PC-9 (cell line): ENCODE data around the gene INPP5F.

Source experiments
- EZH2 ChIP-seq: fragments of 200-600 bp; sonication (generic); IDR thresholded peaks from 2 replicates; pipeline ENCODE4 v1.8.0; 2017; ENCODE audit warnings: antibody characterized with exemption, low read depth
- TF ChIP-seq, protein P1 (sequence below): fragments of 200-600 bp; sonication (generic); conservative IDR thresholded peaks from 2 replicates; pipeline ENCODE4 v1.6.1; 2017; ENCODE audit warnings: mixed run types, antibody characterized with exemption, mild to moderate bottlenecking, moderate library complexity

- TF ChIP-seq, protein P1, sequence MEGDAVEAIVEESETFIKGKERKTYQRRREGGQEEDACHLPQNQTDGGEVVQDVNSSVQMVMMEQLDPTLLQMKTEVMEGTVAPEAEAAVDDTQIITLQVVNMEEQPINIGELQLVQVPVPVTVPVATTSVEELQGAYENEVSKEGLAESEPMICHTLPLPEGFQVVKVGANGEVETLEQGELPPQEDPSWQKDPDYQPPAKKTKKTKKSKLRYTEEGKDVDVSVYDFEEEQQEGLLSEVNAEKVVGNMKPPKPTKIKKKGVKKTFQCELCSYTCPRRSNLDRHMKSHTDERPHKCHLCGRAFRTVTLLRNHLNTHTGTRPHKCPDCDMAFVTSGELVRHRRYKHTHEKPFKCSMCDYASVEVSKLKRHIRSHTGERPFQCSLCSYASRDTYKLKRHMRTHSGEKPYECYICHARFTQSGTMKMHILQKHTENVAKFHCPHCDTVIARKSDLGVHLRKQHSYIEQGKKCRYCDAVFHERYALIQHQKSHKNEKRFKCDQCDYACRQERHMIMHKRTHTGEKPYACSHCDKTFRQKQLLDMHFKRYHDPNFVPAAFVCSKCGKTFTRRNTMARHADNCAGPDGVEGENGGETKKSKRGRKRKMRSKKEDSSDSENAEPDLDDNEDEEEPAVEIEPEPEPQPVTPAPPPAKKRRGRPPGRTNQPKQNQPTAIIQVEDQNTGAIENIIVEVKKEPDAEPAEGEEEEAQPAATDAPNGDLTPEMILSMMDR, result no peak
- TF ChIP-seq EZH2, result no peak
Observed at GRCh38 chr10:119786117-119786769, 60.4 kb downstream of the INPP5F start.
